Erythroblast (primary cell): ENCODE measurements around the gene CLDN24.

ENCODE experiments used
- DNase-seq, 2 experiments: peaks; one replicate each; lab custom pipeline; 2025; lab: John Stamatoyannopoulos, UW
- GATA1 ChIP-seq: IDR thresholded peaks from 2 replicates; pipeline ENCODE4 v1.6.1; 2011; ENCODE audit warnings: low read depth, mild to moderate bottlenecking, control low read depth, low read length, moderate library complexity
- POLR2A ChIP-seq: IDR thresholded peaks from 2 replicates; pipeline ENCODE4 v1.6.1; 2011; ENCODE audit warnings: mild to moderate bottlenecking, low read length

CLDN24 gene

DNA sequence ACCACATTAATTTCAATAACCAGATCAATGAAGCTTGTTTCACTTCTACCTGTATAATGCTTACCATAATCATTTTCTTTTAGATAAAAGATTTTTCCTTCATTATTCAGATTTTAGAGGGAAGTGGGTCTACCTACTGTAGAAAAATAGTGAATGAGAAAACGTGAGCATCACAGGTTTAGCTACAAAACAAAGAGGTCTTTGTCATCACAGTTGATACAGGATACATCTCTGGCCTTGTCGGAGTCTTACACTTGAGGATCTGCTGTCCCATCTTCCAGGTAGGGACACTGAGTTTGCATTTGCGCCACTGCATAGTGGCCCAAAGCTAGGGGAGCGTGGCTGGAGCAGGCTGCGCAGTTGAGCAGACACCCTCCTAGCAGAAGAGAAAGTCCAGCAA, 710 bp downstream of the CLDN24 start:
- no peak for TF ChIP-seq GATA1
- DNase-seq, result no peak

DNA sequence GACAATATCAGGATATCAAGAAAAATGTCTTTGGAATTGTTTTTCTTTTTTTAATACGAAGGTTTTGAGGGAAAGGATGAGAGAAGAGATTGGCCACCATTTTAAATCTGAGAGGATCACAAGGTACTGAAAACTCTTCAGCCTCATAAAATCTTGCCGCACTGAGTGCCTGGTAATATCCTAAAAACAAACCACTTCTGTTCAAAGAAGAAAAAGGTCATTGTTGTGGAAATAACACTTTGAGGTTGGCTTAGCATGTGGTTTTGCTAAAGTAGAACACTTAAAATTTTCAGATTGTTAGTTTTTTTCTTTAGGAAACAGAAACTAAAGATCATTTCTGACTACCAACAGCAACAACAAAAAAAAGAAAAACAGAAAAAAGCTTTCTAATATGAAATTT, 1.1 kb downstream of the CLDN24 start:
- TF ChIP-seq GATA1 (no peak), POLR2A (no peak)
- no peak for DNase-seq

DNA sequence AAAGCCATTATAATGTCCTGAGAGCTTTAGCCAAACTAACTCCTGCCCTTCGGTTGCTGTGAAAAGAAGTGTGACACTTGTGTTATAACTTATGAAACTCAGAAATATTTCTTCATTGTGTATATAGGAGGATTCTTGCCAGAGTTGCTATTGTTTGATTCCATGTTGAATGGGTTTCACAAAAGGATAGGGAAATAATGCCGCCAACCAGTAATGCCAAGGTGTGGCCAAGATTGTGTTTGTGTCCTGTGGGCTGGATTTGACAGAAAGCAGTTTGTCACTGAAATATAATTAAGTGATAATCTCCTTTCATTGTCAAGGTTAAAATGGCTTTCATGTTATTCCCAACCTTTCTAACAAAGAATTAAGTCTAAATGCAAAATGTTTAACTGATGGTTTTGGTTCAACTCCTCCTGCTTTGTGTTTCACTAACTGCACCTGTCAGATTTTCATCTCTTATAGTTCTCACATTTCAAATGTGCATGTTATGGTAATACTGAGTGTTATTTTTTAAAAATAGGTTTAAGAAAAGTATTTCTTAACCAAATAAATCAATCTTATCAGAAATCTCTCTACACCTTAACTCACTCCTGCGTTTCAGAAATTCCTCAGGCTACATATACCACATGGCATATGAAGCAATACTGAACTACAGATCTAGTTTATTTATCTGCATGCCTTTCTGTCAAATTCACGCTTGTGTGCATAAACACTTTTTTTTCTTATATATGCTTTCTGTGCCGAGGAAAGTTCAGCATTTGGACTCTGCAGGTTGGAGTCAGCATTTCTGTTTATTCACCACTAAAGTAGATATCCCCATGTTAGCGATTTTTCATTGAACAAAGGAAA, 1.8 kb downstream of the CLDN24 start, which contains the start of gene CLDN22:
Gene CLDN22, minus strand, starts transcription at position 66 of the 849 bp plus-strand sequence. Its CDS starts 58 bp downstream, at position 8.
- DNase-seq, result no peak
- no peak for TF ChIP-seq GATA1
- TF ChIP-seq POLR2A, result no peak

DNA sequence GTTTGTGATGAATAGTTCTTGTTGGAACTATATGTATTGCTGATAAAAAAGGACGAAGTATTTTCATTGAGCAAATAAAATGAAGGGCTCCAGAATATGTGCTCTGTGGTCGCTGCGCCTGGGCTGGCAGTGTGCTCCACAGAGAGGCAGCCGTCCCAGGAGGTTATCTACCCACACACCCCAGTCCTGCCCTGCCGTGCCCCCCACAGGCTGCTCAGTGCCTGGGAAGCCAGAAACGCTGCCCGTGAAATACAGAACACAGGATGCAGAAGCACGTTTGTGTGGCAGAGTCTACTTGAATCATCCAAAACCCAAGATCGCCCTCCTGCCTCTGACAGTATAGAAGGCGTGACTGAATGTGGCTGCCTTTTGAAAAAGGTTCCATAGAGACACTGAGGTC, 3.6 kb downstream of the CLDN24 start:
- TF ChIP-seq POLR2A, result no peak
- no peak for TF ChIP-seq GATA1
- no peak for DNase-seq

DNA sequence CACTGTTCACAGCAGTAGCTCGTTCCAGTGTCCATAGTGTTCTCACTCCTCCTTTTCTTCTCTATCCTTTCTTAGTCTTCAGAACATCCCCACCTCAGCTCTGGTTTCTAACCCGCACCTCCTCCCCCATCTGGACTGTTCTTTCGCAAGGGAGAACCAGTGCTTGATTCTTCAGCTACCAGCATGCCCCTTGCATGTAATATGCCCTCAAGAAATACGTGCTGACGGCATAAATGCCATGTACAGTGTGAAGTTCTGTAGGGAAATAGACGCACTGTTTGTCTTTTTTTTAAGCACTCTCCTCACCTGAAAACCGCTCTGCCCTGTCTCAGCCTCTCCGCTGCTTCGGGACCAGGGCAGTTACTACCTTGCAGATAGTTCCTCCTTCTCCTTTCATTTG, 7.4 kb downstream of the CLDN24 start:
- TF ChIP-seq POLR2A (no peak), GATA1 (no peak)
- no peak for DNase-seq

DNA sequence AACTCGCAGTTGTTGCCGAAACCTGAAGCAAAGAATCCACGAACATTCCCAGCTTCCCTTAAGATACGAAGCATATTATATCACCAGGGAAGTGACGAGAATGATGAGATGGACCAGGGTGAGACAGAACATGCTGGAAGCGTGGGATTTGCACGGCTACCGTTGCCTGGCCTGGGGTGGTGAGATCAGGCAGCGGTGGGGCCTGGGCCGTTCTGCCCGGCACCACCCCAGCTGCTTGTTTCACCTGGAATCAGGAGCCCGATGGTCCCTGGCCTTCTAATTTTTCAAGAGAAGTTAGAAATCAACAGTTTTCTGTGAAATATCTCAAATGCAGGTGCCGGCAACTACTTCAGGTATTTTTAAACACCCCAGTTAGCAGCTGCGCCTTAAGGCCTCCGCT, 7.9 kb downstream of the CLDN24 start:
- no peak for DNase-seq
- TF ChIP-seq GATA1, result no peak
- no peak for TF ChIP-seq POLR2A

DNA sequence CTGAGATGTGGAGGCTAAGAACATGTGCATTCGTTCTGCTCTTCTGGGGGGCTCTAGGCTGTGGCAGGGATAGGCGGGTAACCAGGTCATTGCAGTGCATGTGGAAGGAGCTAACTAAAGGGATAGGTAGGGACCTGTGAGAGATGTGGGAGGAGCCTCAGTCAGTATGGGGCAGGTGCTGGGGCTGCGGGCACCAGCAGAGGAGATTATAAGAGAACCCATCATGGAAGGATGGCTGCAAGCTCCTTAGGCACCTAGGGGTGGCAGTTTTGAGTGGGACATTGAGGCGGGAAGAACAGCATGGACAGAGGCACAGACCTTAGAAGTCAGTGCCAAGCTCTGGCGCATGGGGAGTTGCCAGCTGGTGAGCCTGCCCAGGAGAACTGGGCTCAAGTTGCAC, 9.4 kb downstream of the CLDN24 start:
- no peak for DNase-seq
- TF ChIP-seq POLR2A, result no peak
- TF ChIP-seq GATA1, result no peak

DNA sequence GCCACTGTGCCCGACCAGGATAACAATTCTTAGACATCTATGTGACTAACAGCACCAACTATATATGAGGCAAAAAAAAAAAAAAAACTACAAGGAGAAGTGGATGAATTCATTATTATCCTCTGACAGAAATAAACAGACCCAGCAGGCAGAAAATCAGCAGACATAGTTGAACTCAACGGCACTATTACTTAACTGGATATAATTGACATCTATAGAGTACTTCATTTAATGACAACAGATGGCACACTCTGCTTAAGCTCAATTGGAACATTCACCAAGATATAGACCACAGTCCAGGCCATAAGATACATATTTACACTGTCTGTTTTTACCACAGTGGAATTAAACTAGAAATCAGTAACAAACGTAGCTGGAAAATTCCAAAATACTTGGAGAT, 15.4 kb downstream of the CLDN24 start:
- no peak for DNase-seq
- TF ChIP-seq GATA1, result no peak
- TF ChIP-seq POLR2A, result no peak

DNA sequence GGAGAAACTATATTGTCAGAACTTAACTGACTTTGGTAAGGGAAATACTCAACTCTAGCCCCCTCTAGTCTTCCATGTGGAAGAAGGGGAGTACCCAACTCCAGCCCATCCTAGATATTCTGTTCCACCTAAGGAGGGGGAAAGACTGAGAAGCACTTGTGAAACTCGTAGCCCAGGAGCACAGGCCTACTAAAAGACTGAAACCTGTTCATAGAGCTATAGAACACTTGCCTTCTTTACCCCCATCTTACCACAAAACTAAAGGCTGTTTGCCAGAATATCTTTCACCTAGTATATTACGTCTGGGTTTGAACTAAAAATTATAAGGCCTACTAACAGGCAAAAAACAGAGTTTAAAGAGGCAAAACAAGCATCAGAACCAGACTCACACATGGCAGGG, 17.7 kb downstream of the CLDN24 start:
- DNase-seq, result no peak
- no peak for TF ChIP-seq POLR2A
- TF ChIP-seq GATA1, result no peak

DNA sequence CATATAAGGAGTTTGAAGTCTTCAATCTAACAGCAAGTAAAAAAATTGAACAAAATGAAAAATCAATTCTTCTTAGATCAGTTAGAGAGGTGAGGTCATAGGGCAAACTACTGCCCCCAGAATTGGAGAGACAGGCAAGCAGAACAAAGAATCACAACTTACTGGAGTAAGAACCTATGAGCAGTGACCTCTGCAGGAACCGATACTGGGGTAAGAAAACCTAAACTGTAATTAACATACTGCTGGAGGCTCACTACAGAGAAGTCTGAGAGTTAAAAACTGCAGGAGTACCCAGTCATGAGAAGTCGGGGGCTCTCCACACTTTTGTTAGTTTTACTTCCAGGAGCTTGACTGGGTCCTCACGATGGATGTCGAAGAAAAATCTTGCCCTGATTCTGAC, 18.2 kb downstream of the CLDN24 start:
- TF ChIP-seq POLR2A (no peak), GATA1 (no peak)
- DNase-seq, result no peak

DNA sequence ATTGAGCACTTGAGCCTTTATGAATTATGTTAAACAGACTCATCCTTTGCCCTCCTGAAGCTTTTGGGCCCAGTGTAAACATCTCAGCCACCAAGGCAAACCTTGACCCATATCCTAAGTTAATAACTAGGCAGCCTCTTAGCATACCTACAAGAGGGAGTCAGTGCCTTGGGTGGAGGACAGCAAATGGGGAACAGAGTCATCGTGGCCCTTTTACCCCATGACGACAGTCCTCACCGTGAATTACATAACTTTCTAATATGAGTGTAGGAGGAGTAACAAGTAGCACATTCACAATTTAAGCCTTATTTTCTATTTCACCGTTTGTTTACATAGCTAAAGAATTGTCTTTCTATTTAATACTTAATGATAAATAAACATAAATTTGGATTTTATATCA, 18.9 kb downstream of the CLDN24 start:
- DNase-seq, result no peak
- TF ChIP-seq POLR2A (no peak), GATA1 (no peak)

DNA sequence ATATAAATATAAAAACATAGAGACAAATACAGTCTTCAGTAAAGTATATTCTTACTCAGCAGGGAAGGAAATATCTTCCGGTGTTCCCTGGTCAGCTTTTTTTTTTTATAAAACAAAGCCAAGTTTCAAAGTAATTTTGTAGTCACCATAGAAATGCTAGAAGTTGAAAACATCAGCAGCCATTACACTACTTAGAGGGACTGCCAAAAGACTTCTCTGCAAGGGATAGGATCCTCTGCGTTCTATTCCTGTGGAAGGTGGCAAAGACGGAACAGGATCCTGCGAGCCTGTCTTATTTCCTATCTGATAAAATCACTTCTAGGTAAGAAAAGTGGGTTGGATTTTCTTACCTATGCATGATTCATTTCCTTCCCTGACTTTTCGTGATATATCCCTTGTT, 21.6 kb downstream of the CLDN24 start:
- TF ChIP-seq GATA1 (no peak), POLR2A (no peak)
- DNase-seq, result no peak

DNA sequence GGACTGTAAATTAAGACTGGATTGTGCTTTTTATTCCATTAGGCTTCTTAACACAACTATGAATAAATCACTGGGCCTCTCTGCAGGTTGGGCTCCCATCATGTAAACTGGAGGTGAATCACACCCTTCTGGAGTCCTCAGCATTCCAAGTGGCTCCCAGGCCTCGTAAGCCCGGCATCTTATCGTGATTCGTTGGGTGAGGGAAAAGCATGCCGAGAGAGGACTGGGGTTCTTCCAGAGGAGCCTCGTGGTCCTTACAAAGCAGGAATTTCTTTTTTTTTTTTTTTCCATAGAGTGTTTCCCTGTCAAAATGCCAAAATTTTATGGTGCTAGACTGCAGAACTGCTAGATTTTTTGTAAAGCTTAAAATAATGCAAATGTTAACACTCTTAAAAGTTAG, 22.2 kb downstream of the CLDN24 start:
- no peak for DNase-seq
- no peak for TF ChIP-seq POLR2A
- TF ChIP-seq GATA1, result no peak

DNA sequence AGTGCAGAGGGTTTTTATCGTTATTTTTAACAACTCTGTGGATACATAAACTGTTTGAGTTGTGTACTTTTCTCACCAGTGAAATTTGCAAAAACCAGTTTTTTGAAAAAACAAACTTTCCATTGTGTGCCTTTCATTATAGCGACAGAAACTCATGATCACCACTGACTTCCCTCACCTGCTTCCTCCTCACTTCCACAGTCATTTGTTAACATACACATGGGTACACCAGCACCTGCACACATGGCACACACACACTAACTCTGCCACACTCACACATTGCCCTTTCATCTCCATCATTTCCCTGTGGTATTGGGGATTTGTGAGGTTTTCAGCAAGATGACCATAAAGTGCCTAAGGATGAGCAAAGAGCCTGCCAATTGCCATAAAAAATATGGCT, 22.8 kb downstream of the CLDN24 start:
- no peak for TF ChIP-seq POLR2A
- TF ChIP-seq GATA1, result no peak
- DNase-seq, result no peak

DNA sequence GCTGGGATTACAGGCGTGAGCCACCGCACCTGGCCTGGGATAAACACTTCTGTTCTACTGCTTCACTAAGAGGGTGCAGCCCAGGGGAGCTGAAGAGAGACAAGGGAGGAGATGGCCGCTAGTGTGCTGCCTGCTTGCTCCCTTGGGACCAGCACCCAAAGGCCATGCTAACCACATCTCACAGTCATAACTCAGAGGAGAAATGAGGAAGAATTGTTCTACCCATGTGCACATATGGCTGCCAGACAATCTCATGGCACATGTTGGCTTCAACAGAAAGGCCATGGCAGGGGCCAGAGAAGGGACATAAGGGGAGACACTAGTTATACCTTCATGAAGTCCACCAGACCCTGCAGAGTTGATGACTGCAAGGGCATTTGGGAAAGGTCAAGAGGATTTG, 24.6 kb downstream of the CLDN24 start:
- no peak for TF ChIP-seq POLR2A
- no peak for TF ChIP-seq GATA1
- DNase-seq, result no peak
